HG03432 (cell line): ENCODE data around the gene FPR1.
"Not testable (repeated sequence)": the region's sequence is repeated elsewhere in the genome, so short reads cannot be mapped to it uniquely, and the experiment has no call there.

Experiments
- ATAC-seq: cut with Tn5 transposase; IDR thresholded peaks from one replicate; pipeline ENCODE4 v1.9.1; 2021; ENCODE audit warnings: mild to moderate bottlenecking, moderate library complexity; ENCODE audit not compliant: unreplicated experiment

Gene FPR1

GRCh38 chr19:51739466-51740213, 12.0 kb downstream of the FPR1 start:
- no peak for ATAC-seq

- ATAC-seq, result not testable (repeated sequence)
Measured at GRCh38 chr19:51738523-51738922, 13.2 kb downstream of the FPR1 start.

- ATAC-seq, result no peak
Measured at GRCh38 chr19:51737924-51738323, 13.8 kb downstream of the FPR1 start.

- no peak for ATAC-seq
Measured at GRCh38 chr19:51737389-51737788, 14.3 kb downstream of the FPR1 start.

DNA sequence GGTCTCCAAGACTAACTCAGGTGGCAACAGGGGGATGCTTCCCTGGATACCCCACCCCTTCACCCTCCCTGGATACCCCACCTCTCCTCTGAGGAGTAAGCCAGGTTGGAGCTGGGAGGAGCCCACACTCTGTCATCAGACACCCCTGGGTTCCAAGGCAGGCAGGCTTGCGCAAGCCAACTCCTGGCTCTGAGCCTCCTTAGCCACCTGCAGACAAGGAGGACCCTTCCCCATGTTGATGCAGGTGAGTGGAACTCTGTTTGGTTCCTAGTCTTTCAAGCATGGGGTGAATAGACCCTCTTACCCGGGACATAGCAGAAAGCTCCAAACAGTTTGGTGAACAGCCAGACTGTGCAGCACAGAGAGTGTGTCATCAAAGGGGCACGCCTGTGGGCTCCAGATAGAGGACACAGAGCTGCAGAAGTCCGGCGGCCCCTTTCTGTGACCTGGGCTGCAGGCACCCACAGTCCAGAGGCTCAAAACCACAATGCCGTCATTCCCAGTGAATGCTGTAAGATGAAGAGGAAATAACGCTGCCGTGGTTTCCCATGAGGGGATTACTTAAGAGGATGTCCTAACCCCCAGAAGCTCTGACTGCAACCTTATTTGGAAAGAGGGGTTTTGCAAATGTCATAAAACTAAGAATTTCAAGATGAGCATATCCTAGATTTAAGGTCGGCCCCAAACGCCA, 15.8 kb downstream of the FPR1 start:
- ATAC-seq, result no peak

DNA sequence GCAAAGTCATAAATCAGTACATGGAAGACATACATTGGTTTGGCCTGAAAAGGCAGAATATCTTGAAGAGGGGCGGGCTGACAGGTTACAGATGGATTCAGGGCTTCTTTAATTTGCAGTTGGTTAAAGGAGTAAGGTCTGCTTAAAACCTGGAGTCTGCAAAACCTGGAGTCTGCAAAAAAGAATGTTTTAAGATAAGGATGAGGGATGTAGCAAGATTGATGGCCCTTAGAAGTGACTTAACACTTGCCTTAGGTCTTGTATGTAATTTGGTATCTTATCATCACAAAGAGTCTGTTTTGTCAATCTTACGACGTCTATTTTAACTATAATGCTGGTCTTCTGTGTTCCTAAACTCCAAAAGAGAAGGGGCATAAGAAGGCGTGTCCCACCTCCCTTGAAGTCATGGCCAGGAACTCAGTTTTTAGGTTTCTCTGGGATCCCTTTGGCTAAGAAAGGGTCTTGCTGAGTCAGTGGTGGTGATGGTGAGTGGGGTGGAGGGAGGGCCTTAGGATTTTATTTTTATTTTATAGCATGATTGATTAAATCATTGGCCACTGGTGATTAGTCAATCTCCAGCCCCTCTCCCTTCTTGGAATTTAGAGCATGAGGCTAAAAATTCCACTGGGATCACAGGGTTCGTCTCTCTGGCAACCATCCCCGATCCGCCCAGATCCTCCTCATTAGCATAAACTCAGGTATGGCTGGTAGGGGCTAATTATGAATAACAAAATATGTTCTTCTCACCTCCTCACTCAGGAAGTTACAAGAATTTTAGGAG, 17.7 kb downstream of the FPR1 start:
- ATAC-seq, result no peak

GRCh38 chr19:51729781-51730180, 21.9 kb downstream of the FPR1 start:
- ATAC-seq, result no peak

GRCh38 chr19:51727349-51727880, 24.3 kb downstream of the FPR1 start:
- no peak for ATAC-seq

- no peak for ATAC-seq
Measured at GRCh38 chr19:51726049-51726448, 25.6 kb downstream of the FPR1 start.

- ATAC-seq, result no peak
Measured at GRCh38 chr19:51724543-51724942, 27.1 kb downstream of the FPR1 start.

GRCh38 chr19:51722492-51722891, 29.2 kb downstream of the FPR1 start:
- ATAC-seq, result no peak

DNA sequence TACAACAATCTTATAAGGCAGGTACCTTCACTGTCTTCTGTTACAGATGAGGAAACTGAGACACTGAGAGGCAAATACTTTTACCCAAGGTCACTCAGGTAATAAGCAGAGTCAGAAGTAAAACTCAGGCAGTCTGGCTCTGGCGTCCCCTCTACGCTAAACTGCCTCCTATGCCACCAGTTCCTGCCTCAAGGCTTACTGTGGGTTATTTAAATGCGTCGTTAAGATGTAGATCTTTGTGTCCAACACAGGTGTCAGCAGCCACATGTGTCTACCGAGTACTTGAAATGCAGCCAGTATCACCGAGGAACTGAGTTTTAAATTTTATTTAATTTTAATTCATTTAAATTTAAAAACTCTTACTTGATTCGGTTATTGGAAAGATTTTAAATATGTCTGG, 29.8 kb downstream of the FPR1 start:
- no peak for ATAC-seq

GRCh38 chr19:51719251-51719988, 32.3 kb downstream of the FPR1 start:
- ATAC-seq, result no peak

DNA sequence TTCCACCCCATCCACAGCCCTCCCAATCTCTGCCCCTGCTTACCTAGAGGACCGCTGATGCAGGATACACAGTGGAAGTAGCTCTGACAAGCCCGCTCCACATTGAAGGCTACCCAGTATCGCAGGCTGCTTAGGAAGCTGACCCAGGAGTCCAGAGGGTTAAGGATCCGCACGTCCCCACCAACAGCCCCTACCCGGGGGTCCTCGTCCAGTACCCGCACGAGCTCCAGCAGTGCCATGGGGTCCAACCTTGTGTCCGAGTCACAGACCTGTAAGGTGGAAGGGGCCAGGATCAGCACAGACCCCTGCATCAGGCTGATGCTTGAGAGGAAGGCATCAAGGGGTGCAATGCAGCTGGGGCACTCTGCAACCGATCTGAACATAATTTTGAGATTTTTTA, 34.8 kb downstream of the FPR1 start:
- no peak for ATAC-seq

DNA sequence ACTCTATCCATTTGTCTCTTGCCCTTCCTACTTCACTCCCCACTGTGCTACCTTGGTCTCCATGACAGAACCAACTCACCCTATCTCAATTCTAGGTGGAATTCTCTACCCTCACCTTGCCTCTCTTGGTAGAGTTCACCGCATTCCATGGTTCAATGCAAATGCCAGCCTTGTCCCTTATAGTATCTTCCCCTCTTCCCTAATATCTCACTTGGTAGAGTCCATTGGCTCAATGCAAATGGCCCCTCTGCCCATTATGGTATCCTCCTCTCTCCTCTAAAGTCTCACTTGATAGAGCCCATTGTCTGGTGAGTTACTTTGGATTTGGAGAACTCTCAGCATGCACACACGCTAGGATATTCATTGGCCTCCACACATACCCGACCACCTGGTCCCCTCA, 35.8 kb downstream of the FPR1 start:
- ATAC-seq, result no peak

- ATAC-seq, result no peak
Measured at GRCh38 chr19:51714848-51715247, 36.8 kb downstream of the FPR1 start.

DNA sequence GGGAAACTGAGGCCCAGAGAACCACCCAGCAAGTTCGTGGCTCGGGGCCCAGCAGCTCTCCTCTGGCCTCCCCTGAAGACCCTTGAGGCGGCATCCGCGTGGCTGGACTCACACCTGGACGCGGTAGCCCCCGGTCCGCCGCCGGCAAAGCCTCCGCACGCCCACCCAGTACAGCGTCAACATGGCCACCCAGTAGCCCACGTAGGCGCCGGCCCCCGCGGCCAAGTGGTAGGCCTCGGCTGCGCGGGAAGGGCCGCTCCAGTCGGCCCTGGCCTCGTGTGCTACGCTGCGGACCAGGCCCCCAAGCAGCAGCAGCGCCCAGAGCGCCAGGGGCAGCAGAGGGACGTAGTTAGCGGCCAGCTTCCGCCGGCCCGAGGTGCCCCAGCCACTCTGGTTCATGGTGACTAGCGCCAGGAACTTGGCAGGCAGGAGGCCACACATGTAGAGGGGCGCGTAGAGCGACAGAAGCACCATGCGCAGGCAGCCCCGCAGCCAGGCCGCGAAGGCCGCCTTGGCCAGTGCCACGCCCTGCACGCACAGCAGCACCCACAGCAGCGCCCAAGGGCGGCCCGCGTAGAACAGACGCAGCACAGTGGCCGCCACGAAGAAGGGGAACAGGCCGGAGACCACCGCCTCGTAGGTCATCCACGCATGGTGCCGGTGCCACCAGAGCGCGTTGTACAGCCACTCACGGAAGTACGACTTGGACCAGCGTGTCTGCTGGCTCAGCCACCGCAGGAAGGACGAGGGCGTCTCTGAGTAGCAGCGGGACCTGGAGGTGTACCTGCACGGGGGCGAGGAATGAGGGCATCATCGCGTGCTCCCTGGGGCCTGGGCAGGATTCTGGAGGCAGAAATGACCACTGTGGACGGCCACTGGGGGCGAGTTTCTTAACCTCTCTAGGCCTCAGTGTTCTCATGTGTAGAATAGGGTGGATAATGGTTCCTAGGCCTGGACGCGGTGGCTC, 38.1 kb downstream of the FPR1 start:
- ATAC-seq, result no peak

- ATAC-seq, result no peak
Measured at GRCh38 chr19:51712461-51713081, 39.1 kb downstream of the FPR1 start.

DNA sequence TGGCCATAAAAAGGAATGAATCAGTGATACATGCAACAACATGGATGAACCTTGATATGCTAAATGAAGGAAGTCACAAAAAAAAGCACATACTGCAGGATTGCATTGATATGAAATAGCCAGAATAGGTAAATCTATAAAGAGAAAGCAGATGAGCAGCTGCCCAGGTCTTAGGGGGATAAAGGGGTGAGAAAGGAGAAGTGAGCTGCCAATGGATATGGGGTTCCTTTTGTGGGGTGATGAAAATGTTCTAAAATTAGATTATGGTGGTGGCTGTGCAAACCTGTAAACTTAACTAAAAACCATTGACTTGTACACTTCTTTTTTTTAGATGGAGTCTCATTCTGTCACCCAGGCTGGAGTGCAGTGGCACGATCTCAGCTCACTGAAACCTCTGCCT, 40.0 kb downstream of the FPR1 start:
- ATAC-seq, result no peak
